GM21526 (cell line): ENCODE results near the gene SLC12A3.

Experiments
- ATAC-seq: cut with Tn5 transposase; IDR thresholded peaks from one replicate; pipeline ENCODE4 v1.9.1; 2021; ENCODE audit warnings: moderate library complexity; ENCODE audit not compliant: unreplicated experiment, low FRiP score

SLC12A3 gene

GRCh38 chr16:56938664-56939513 is 73.9 kb downstream of the SLC12A3 start:
- no peak for ATAC-seq

GRCh38 chr16:56939801-56940200 is 74.8 kb downstream of the SLC12A3 start:
- no peak for ATAC-seq

GRCh38 chr16:56941092-56941491 is 76.1 kb downstream of the SLC12A3 start:
- no peak for ATAC-seq

DNA sequence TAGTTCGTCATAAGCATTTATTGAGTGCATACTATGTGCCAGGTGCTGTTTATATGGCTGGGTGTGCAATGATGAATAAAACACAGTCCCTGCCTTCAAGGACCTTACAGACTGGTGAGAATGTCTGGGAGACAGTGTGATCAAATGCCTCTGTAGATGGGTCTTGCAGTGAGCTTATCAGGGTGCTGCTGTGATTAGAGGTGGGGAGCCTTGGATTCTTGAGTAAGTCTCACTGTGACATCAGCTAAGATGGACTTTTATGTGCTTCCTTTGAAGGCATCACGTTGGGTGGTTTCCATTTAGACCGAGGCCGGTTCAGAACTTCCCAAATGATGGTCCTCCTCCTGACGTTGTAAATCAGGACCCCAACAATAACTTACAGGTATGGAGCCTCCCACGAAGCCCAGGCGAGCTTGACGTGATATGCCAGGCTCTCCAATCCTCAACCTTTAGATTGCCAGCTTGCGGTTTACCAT is 76.9 kb downstream of the SLC12A3 start:
- no peak for ATAC-seq

DNA sequence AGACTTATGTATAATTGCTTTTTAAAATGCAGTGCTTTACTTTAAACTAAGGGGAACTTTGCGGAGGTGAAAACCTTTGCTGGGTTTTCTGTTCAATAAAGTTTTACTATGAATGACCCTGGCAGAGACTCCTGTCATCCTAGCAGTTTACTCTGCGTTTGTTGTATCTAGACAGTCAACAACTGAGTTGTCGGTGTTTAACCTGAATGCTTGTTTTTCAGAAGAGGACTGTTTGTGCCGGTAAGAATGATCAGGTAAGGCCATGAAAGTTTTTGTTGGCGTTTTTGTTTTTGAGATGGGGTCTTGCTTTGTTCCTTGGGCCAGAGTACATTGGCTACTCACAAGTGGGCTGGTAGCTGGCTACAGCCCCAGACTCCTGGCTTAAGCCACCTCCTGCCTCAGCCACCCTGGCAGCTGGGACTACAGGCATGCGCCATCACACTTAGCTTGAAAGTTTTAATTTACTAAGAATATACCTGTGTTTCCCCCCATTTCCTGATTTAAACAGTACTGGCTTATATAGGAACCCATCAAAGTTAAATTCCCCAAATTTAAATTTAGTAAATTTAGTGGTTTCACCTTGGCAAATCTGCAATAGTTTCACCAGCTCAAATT is 78.9 kb downstream of the SLC12A3 start:
- no peak for ATAC-seq

DNA sequence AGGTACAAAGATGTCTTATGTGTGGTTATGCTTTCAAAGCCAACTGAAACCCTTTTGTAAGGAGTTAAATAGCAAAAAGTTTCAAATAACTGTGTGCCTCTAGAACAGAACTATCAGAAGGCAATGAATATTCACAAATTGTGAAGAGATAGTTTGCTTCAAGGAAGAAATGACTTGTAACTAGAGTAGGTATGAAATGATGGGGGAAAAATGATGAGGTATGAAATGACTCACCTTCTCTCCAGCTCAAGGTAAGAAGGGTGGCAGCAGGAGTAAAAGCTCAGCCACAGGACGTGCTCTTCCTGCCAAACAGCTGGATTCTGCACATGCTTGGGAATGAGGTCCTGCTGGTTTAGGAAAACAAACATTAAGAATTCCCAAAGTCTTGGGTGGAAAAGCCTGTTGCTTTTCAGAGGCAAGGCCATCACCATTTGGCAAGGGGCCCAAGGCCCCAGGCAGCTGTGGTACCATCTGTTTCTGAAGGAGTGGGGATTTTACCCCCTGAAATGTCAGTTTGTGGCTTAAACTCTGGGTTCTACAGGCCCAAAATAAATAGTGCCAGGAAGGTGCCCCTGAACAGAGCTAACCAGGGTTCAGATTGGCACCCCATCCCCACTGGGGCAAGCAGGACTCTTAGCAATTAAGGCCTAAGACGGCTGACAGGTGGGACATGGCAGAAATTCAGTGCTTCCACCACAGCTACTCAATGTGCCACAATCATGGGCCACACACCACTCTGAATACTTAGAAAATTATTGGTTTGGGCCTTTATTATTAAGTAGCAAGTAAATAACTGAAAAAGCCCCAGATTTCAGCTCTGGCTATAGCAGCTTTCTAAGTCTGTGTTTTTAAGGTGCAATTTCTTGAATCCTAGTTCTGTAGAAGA is 80.2 kb downstream of the SLC12A3 start:
- ATAC-seq: no peak

DNA sequence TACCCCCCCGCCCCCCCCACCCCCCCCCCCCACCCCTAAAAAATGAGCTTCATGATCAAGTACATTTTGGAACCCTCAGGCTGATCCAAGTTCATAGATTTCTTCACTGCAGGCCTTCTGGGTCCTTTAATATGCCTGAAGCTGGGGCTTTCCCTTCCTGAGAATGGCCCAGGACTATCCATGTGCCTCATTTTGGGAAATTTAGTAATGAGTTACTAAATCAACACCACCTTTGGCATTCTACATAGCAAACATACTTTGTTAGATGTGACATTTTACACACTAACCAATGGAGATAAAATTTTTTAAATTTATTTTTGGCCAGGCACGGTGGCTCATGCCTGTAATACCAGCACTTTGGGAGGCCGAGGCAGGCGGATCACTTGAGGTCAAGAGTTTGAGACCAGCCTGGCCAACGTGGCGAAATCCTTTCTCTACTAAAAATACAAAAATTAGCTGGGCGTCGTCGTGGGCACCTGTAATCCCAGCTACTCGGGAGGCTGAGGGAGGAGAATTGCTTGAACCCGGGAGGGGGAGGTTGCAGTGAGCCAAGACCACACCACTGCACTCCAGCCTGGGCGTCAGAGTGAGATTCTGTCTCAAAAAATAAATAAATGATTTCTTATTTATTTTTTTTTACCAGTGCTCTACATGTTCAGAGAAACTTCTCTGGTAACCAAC is 81.0 kb downstream of the SLC12A3 start:
- no peak for ATAC-seq

DNA sequence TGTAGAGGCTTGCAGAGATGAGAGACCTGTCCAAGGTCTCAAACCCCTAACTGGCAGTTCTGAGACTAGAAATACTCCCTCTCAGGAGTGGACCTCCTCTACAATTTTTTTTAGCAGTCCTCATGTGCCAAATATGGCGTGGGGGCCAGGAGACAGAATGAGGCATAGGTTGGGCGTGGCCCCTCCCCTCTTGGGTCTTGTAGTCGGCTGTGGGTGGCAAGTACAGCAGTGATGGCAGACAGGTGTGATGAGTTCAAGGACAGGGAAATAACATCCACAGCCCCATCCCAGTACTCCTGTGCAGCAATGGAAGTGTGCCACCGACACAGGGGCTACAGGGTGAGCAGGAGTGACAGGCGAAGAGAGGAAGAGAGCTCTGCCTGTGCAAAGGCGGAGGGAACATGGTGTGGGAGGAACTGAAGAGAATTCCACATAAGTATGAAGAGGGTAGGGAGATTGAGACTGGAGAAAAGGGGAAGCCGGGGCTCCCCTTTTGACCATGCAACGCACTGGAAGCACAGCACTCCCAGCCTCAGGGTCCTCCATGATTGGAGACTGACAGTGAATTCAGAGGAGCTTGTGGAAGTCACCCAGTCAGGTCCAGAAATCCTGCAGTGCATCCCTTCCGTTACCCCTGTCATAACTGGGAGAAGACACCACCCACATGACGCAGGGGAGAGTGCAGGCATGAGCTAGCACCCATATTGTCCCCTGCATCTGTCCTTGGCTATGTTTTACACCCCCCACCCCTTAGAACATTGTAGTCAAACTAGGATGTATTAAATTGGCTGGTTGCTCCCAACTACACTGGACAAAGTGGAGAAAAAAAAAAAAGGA is 82.0 kb downstream of the SLC12A3 start:
- no peak for ATAC-seq

DNA sequence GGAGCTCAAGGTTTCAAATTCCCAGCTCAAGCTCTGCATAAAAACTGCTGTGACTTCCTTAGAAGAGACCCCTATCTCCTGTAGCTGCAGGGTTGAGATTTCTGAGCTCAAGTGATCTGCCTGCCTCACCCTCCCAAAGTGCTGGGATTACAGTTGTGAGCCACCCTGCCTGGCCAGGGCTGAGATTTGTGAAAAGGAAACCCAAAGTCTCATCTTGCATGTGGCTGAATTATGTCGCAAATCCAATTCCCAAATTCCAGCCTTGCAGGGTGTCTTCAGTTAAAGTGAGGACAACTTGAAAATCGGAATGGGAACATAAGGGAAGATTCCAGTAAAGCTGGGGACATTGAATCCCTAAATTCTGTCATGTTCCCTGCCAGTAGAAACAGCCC is 82.6 kb downstream of the SLC12A3 start:
- ATAC-seq: no peak

- no peak for ATAC-seq
These were observed 83.2 kb downstream of the SLC12A3 start for GRCh38 chr16:56948234-56948633.

DNA sequence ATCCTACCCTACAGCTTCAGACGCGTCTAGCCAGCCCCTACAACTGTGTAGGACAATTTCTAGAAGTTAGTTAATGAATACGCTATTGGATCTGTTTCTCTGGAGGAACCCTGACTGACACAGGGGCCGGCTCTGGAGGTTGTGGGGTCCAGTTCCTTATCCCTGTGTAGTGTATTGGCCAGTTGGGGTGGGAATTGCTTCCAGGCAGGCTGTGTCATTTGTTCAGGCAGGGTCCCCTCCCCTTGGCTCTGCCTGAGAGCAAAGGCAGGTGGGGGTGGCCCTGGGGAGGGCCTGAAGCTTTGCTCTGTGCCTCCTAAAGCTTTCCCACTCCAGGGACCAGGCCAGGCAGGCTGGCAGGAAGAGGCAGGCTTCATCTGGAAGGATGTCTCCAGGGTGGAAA is 85.0 kb downstream of the SLC12A3 start:
- ATAC-seq: no peak

DNA sequence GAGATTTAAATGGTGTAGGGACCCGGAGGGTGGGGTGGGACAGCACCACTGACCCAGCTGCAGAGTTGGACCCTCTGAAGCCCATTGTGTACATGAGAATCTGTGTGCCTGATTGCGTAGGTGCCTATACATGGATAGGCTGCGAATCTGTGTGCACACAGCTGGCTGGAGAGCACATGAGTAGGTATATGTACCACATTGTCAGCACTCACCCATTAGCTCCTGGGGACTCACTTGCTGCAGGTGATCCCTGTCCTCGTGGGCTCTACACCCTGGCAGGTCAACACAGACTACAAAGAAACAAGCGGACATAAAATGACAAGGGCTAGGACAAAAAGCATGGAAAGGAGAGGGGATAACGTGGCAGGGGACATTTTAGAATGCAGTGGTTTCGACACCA is 85.4 kb downstream of the SLC12A3 start:
- no peak for ATAC-seq

GRCh38 chr16:56950881-56951771 is 86.1 kb downstream of the SLC12A3 start:
- ATAC-seq: peak; percentile 49

- ATAC-seq: no peak
These were observed 88.0 kb downstream of the SLC12A3 start for GRCh38 chr16:56953006-56953405.

GRCh38 chr16:56956076-56956475 is 91.1 kb downstream of the SLC12A3 start:
- ATAC-seq: no peak

GRCh38 chr16:56956756-56957155 is 91.7 kb downstream of the SLC12A3 start:
- ATAC-seq: no peak

- no peak for ATAC-seq
These were observed 95.8 kb downstream of the SLC12A3 start for GRCh38 chr16:56960681-56961281.

GRCh38 chr16:56961386-56961785 is 96.4 kb downstream of the SLC12A3 start:
- ATAC-seq: no peak
